Astrocyte (in vitro differentiated cells and primary cell): ENCODE results near the gene OR2A1.
"Not testable (repeated sequence)": the region's sequence is repeated elsewhere in the genome, so short reads cannot be mapped to it uniquely, and the experiment has no call there.

ENCODE experiments used
- CTCF ChIP-seq: IDR thresholded peaks from 2 replicates; pipeline ENCODE4 v1.5.1; 2011; ENCODE audit warnings: low read depth, mild to moderate bottlenecking, inconsistent platforms, low read length, moderate library complexity; ENCODE audit not compliant: insufficient read depth
- EZH2 ChIP-seq: IDR thresholded peaks from 2 replicates; pipeline ENCODE4 v1.6.1; 2012; ENCODE audit warnings: mild to moderate bottlenecking, low read length, inconsistent platforms; ENCODE audit not compliant: insufficient read depth

- not testable (repeated sequence) for TF ChIP-seq CTCF, EZH2
These were observed 7.1 kb upstream of the OR2A1 start for GRCh38 chr7:144305156-144305555.
